Measurements from ENCODE around the gene LDB2.

DNA sequence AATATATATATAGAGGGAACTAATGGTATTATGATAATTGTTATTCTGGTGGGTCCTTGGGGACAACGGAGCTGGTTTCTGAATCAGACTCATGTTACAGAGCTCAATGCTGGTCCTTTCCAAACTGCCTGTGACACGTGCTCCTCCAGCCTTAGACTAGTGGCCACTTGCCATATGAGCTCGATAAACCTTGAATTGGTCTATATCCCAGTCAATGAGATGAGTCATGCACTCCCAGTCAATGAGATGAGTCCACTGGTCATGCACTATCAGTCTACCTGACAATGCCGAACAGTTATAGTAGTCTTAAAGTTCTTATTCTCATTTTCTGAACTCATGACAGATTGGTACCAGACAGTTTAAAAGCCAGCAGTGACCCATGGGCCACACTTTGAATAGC lies 325.2 kb downstream of the LDB2 start:
- TF ChIP-seq CTCF (conservative IDR thresholded peaks at IDR 0.05 in 1 of 2, IDR thresholded peaks at IDR 0.05 in 1 of 2; ENCODE audit: low read depth in 1 of 2, low read length in 2 of 2) (no peak), EZH2 (IDR thresholded peaks at IDR 0.05; ENCODE audit: low read length, missing control alignments) (no peak)
